Measurements from ENCODE around the gene ALDH18A1. TPM values are rescaled to one million over a fixed set of nuclear protein-coding genes. Genes with fewer than 3 reads are reported as not detected.

ALDH18A1 gene
- total RNA-seq, 1 experiment from 2014 or later: 87.6 TPM

DNA sequence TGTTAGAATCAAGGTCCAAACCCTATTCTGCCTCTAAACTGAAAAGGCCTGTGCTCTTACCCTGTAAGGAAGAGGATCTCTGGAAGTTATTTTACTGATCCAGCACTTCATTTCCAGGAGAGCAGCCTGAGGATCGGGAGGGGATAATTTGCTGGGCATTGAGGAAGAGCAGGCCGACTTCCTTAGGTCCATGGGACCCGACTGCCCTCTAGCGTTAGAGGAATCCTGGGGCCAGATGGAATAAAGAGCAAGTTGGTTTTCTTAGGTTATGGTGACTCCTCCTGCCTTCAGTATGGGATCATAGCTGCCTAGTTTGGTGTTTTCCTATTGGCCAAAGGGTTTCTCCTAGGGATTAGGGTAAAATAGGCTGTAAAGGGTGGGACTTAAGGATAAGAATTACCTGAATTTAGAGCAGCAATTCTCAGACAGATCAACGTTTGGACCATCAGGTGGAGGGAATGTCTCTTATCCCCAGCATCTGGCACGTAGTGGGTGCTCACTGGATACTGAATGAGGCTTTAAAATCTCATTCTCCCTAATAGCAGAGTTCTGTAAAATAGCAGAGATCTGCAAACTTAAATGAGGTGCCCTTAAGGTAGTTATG is 55.3 kb downstream of the ALDH18A1 start:
- RAD21 ChIA-PET (ENCODE audit: low non-redundant PET in 1 of 2, low total read pairs in 2 of 2, uncharacterized antibody in 2 of 2, unreplicated experiment in 2 of 2): interaction anchor here (0.7 to 2.2 kb wide), 5 partner anchors 21 to 227 kb away, joined by 3 to 16 read pairs (median 6); no protein-coding TSS in a partner anchor
- no peaks in the 10 kb centered on the region for H4K20me1 ChIP-seq (ENCODE audit: insufficient read depth)
- BruUV-seq (replicated peaks): no TSS peak
- CTCF ChIA-PET: interaction anchor here (0.6 to 6.2 kb wide), 15 partner anchors 14 to 400 kb away, joined by 3 to 86 read pairs (median 3); partner anchors contain the start of genes ALDH18A1 and TCTN3
- DNase-seq (ENCODE audit: low read depth, low spot score): peak; percentile 90
- H3K9ac ChIP-seq (ENCODE audit: low read length): no peak overlapping the region
- ATAC-seq: peak; percentile 97
- intact Hi-C loops (cut with micrococcal nuclease): loop anchor here (1.0 to 5.0 kb wide), 5 partner anchors 154 to 468 kb away; no protein-coding TSS in a partner anchor
- no peak overlapping the region for H3K27ac ChIP-seq (ENCODE audit: low read depth, low read length)
- H3K4me3 ChIP-seq (replicated peaks in 1 of 2; ENCODE audit: low read depth in 1 of 2, low read length in 2 of 2): no peak overlapping the region
- TF ChIP-seq SRF (IDR thresholded peaks at IDR 0.05; ENCODE audit: low read depth) (no peak), EGR1 (IDR thresholded peaks at IDR 0.05; ENCODE audit: low read depth) (no peak), ZFX (IDR thresholded peaks at IDR 0.05) (no peak), EZH2phosphoT487 (IDR thresholded peaks at IDR 0.05; ENCODE audit: borderline replicate concordance) (no peak), ELF1 (IDR thresholded peaks at IDR 0.05; ENCODE audit: borderline replicate concordance, low read depth) (no peak), RAD21 (IDR thresholded peaks at IDR 0.05; ENCODE audit: low read depth) (peak; percentile 99), YY1 (IDR thresholded peaks at IDR 0.05; ENCODE audit: extremely low read depth, insufficient replicate concordance, low read depth, low read length) (peak; percentile 42), CEBPB (IDR thresholded peaks at IDR 0.05; ENCODE audit: low read depth) (no peak), EZH2 (IDR thresholded peaks at IDR 0.05) (no peak), SIN3A (IDR thresholded peaks at IDR 0.05; ENCODE audit: low read depth) (no peak), SP1 (IDR thresholded peaks at IDR 0.05; ENCODE audit: low read depth) (no peak), POLR2AphosphoS5 (IDR thresholded peaks at IDR 0.05; ENCODE audit: low read depth, low read length) (no peak)
- TF ChIP-seq, protein P1, sequence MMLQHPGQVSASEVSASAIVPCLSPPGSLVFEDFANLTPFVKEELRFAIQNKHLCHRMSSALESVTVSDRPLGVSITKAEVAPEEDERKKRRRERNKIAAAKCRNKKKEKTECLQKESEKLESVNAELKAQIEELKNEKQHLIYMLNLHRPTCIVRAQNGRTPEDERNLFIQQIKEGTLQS (IDR thresholded peaks at IDR 0.05): no peak
- TF ChIP-seq, protein P2, sequence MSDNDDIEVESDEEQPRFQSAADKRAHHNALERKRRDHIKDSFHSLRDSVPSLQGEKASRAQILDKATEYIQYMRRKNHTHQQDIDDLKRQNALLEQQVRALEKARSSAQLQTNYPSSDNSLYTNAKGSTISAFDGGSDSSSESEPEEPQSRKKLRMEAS (IDR thresholded peaks at IDR 0.05): no peak
- TF ChIP-seq, protein P3, sequence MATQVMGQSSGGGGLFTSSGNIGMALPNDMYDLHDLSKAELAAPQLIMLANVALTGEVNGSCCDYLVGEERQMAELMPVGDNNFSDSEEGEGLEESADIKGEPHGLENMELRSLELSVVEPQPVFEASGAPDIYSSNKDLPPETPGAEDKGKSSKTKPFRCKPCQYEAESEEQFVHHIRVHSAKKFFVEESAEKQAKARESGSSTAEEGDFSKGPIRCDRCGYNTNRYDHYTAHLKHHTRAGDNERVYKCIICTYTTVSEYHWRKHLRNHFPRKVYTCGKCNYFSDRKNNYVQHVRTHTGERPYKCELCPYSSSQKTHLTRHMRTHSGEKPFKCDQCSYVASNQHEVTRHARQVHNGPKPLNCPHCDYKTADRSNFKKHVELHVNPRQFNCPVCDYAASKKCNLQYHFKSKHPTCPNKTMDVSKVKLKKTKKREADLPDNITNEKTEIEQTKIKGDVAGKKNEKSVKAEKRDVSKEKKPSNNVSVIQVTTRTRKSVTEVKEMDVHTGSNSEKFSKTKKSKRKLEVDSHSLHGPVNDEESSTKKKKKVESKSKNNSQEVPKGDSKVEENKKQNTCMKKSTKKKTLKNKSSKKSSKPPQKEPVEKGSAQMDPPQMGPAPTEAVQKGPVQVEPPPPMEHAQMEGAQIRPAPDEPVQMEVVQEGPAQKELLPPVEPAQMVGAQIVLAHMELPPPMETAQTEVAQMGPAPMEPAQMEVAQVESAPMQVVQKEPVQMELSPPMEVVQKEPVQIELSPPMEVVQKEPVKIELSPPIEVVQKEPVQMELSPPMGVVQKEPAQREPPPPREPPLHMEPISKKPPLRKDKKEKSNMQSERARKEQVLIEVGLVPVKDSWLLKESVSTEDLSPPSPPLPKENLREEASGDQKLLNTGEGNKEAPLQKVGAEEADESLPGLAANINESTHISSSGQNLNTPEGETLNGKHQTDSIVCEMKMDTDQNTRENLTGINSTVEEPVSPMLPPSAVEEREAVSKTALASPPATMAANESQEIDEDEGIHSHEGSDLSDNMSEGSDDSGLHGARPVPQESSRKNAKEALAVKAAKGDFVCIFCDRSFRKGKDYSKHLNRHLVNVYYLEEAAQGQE (IDR thresholded peaks at IDR 0.05; ENCODE audit: low read depth): no peak
- TF ChIP-seq, protein P4, sequence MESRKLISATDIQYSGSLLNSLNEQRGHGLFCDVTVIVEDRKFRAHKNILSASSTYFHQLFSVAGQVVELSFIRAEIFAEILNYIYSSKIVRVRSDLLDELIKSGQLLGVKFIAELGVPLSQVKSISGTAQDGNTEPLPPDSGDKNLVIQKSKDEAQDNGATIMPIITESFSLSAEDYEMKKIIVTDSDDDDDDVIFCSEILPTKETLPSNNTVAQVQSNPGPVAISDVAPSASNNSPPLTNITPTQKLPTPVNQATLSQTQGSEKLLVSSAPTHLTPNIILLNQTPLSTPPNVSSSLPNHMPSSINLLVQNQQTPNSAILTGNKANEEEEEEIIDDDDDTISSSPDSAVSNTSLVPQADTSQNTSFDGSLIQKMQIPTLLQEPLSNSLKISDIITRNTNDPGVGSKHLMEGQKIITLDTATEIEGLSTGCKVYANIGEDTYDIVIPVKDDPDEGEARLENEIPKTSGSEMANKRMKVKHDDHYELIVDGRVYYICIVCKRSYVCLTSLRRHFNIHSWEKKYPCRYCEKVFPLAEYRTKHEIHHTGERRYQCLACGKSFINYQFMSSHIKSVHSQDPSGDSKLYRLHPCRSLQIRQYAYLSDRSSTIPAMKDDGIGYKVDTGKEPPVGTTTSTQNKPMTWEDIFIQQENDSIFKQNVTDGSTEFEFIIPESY (IDR thresholded peaks at IDR 0.05; ENCODE audit: extremely low read depth, insufficient replicate concordance, low read length): no peak
- TF ChIP-seq, protein P5, sequence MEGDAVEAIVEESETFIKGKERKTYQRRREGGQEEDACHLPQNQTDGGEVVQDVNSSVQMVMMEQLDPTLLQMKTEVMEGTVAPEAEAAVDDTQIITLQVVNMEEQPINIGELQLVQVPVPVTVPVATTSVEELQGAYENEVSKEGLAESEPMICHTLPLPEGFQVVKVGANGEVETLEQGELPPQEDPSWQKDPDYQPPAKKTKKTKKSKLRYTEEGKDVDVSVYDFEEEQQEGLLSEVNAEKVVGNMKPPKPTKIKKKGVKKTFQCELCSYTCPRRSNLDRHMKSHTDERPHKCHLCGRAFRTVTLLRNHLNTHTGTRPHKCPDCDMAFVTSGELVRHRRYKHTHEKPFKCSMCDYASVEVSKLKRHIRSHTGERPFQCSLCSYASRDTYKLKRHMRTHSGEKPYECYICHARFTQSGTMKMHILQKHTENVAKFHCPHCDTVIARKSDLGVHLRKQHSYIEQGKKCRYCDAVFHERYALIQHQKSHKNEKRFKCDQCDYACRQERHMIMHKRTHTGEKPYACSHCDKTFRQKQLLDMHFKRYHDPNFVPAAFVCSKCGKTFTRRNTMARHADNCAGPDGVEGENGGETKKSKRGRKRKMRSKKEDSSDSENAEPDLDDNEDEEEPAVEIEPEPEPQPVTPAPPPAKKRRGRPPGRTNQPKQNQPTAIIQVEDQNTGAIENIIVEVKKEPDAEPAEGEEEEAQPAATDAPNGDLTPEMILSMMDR (IDR thresholded peaks at IDR 0.05 in 2 of 3, conservative IDR thresholded peaks at IDR 0.05 in 1 of 3; ENCODE audit: borderline replicate concordance in 1 of 3, insufficient read depth in 1 of 3, low read depth in 2 of 3, low read length in 2 of 3): peak; percentile 96 to 99 (median 98)
- H3K36me3 ChIP-seq (ENCODE audit: control insufficient read depth in 1 of 2, insufficient read depth in 2 of 2, low read length in 2 of 2): 0 out of 4 replicates have a peak, but pooled peaks cover 0 to 2% of the 10 kb centered on the region in 2 experiments
- H3K9me2 ChIP-seq (ENCODE audit: insufficient read depth): no peaks in the 10 kb centered on the region
- H3K4me1 ChIP-seq (ENCODE audit: control insufficient read depth in 1 of 2, insufficient read depth in 2 of 2, low read length in 2 of 2): no peaks in the 10 kb centered on the region
- POLR2A ChIA-PET: no interaction called here
- no peaks in the 10 kb centered on the region for H3K9me3 ChIP-seq (ENCODE audit: control insufficient read depth in 1 of 2, insufficient read depth in 1 of 2, low read depth in 1 of 2, low read length in 2 of 2)
- H3K79me2 ChIP-seq (ENCODE audit: insufficient read depth, low read length): no peaks in the 10 kb centered on the region
- no peaks in the 10 kb centered on the region for H3K27me3 ChIP-seq (ENCODE audit: insufficient read depth, low read length)
- peak overlapping the region; percentile 67 for H2AFZ ChIP-seq (ENCODE audit: low read depth, low read length, poor library complexity, severe bottlenecking)
- H3K4me2 ChIP-seq (ENCODE audit: low read length): no peak overlapping the region
